ENCODE data around the gene MSI2. TPM values are rescaled to one million over a fixed set of nuclear protein-coding genes. Genes with fewer than 3 reads are reported as not detected.

Gene MSI2
- total and polyA plus RNA-seq, 9 of the 15 experiments (the other 6 are each of a cell fraction or from before 2014, with no cell fraction given): 4.6 to 61.8 (median 42.4) TPM

- no peak for TF ChIP-seq SMAD1 (IDR thresholded peaks at IDR 0.05; ENCODE audit: low read depth, low read length, partially characterized antibody)
- TF ChIP-seq SMAD2 (IDR thresholded peaks at IDR 0.05; ENCODE audit: low read depth, low read length): no peak
- no peak for TF ChIP-seq ZFP91 (CRISPR knock-in tag; IDR thresholded peaks at IDR 0.05)
- TF ChIP-seq SRSF3 (IDR thresholded peaks at IDR 0.05; ENCODE audit: insufficient read depth, low read length): no peak
- TF ChIP-seq RNF2 (IDR thresholded peaks at IDR 0.05): no peak
- no peak for TF ChIP-seq STAG1 (CRISPR knock-in tag; IDR thresholded peaks at IDR 0.05; ENCODE audit: borderline replicate concordance)
- TF ChIP-seq EHMT2 (IDR thresholded peaks at IDR 0.05): 0 out of 2 replicates have a peak, but pooled peaks have one; percentile 11
- no peak for TF ChIP-seq SIX5 (IDR thresholded peaks at IDR 0.05; ENCODE audit: borderline replicate concordance in 1 of 2, insufficient read depth in 1 of 2, low read depth in 1 of 2, low read length in 2 of 2)
- no peak for TF ChIP-seq ZNF143 (CRISPR knock-in tag; IDR thresholded peaks at IDR 0.05)
- no peak for TF ChIP-seq XRCC4 (IDR thresholded peaks at IDR 0.05; ENCODE audit: extremely low read depth, insufficient read depth, insufficient read length)
- peak; percentile 66; the same call in 1 of the 2 replicates for TF ChIP-seq POLR2AphosphoS5 (IDR thresholded peaks at IDR 0.05; ENCODE audit: control insufficient read depth, insufficient read depth, low read depth, low read length)
- TF ChIP-seq NFYB (IDR thresholded peaks at IDR 0.05; ENCODE audit: extremely low read depth, insufficient read length): no peak
- TF ChIP-seq CEBPZ (IDR thresholded peaks at IDR 0.05; ENCODE audit: borderline replicate concordance, low read depth, low read length): no peak
- TF ChIP-seq SRSF9 (IDR thresholded peaks at IDR 0.05; ENCODE audit: borderline replicate concordance, low read depth, low read length): no peak
- TF ChIP-seq SFPQ (IDR thresholded peaks at IDR 0.05; ENCODE audit: low read depth, low read length): no peak
- TF ChIP-seq GABPA (tag; conservative IDR thresholded peaks at IDR 0.05; ENCODE audit: low read depth): no peak
- TF ChIP-seq JUN (IDR thresholded peaks at IDR 0.05; ENCODE audit: borderline replicate concordance, low read depth, low read length): no peak
- no peak for TF ChIP-seq JUN (CRISPR knock-in tag; IDR thresholded peaks at IDR 0.05; ENCODE audit: borderline replicate concordance)
- TF ChIP-seq RBM15 (IDR thresholded peaks at IDR 0.05; ENCODE audit: insufficient read depth, low read length): no peak
- no peak for TF ChIP-seq FOXP1 (CRISPR knock-in tag; IDR thresholded peaks at IDR 0.05)
Measured at GRCh38 chr17:57342963-57343589, 86.8 kb downstream of the MSI2 start (continued).

Data from K562 (cell line).